Fibroblast of the aortic adventitia (primary cell): Measurements from ENCODE around the gene CTSO. TPM values are rescaled to one million over a fixed set of nuclear protein-coding genes. Genes with fewer than 3 reads are reported as not detected.
"Not testable (repeated sequence)": the region's sequence is repeated elsewhere in the genome, so short reads cannot be mapped to it uniquely, and the experiment has no call there.

ENCODE experiments used
- DNase-seq: peaks from one replicate; pipeline ENCODE4 v3.0.0-alpha.2; 2010; ENCODE audit warnings: low read depth
- H3K4me3 ChIP-seq: 2 replicates; pipeline ENCODE4 v1.5.1; 2011; ENCODE audit warnings: low read depth, mild to moderate bottlenecking, control low read depth, low read length, moderate library complexity
- total RNA-seq: library from RNA; depleted of rRNA; stranded (reverse); fragments of >200 nt; gene quantifications from 2 replicates; pipeline ENCODE4 v1.2.3, GENCODE V29; 2012; ENCODE audit warnings: low replicate concordance
- TF ChIP-seq, protein P1 (sequence below): IDR thresholded peaks from 2 replicates; pipeline ENCODE4 v1.5.1; 2011; ENCODE audit warnings: mild to moderate bottlenecking, low read length, control low read depth, inconsistent platforms; ENCODE audit not compliant: insufficient read depth

CTSO gene
- total RNA-seq, 1 donor, result 17.4 TPM

DNA sequence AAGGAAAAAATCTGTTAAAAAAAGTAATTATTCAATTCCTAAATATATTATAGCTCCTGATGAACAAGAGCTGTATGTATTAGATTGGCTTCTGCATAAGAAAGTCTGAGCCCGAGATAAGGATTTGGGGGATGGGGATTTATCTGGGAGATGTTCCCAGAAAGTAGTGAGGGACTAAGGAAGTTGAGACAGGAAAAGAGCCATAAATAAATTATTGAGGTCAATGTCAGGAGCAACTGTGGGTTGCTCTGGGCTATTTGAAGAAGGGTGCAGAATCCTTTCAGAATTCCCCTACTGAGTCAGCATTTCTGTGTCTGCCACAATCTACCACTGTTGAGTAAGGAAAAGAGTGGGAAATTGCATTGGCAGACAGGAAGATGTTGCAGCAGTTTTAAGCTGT, 53.3 kb downstream of the CTSO start:
- peak; percentile 83 for DNase-seq
- TF ChIP-seq, protein P1, sequence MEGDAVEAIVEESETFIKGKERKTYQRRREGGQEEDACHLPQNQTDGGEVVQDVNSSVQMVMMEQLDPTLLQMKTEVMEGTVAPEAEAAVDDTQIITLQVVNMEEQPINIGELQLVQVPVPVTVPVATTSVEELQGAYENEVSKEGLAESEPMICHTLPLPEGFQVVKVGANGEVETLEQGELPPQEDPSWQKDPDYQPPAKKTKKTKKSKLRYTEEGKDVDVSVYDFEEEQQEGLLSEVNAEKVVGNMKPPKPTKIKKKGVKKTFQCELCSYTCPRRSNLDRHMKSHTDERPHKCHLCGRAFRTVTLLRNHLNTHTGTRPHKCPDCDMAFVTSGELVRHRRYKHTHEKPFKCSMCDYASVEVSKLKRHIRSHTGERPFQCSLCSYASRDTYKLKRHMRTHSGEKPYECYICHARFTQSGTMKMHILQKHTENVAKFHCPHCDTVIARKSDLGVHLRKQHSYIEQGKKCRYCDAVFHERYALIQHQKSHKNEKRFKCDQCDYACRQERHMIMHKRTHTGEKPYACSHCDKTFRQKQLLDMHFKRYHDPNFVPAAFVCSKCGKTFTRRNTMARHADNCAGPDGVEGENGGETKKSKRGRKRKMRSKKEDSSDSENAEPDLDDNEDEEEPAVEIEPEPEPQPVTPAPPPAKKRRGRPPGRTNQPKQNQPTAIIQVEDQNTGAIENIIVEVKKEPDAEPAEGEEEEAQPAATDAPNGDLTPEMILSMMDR, result no peak
- no peak overlapping the region for H3K4me3 ChIP-seq

- DNase-seq, result no peak
- TF ChIP-seq, protein P1, result no peak
- H3K4me3 ChIP-seq, result no peak overlapping the region
Observed at GRCh38 chr4:155899891-155900290, 53.8 kb downstream of the CTSO start.

DNA sequence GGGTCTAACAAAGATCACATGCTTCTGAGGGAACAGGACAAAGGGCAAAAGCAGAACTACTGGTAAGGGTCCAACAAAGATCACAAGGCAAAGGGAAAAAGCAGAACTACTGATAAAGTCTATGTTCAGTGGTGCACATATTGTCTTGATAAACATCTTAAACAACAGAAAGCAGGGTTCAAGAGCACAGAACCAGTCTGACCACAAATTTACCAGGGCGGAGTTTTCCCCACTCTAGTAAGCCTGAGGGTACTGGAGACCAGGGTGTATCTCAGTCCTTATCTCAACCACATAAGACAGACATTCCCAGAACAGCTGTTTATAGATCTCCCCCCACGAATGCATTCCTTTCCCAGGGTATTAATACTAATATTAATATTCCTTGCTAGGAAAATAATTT, 55.3 kb downstream of the CTSO start:
- DNase-seq, result not testable (repeated sequence)

GRCh38 chr4:155891058-155891457, 62.6 kb downstream of the CTSO start:
- TF ChIP-seq, protein P1, result no peak
- no peak overlapping the region for H3K4me3 ChIP-seq
- DNase-seq, result peak; percentile 22

More for the DNA sequence above, 55.3 kb downstream of the CTSO start:
- not testable (repeated sequence) for H3K4me3 ChIP-seq

DNA sequence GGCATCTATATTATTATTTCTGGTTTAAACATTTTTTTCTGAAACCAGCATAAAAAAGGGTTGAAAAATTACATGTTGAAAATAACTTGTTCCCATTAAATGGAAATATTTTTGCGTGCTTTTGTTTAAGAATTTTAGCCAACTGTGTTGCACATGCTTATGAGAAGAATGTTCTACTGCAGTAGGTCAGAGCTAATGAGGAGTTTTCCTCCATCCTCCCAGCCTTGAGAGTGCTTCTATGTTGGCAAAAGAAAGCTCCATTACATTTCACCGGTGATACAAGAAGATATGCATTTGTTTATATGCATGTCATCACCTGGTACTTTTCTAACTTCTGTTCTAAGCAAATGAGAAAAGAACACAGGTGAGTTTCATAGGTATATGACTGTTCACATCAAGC, 63.7 kb downstream of the CTSO start:
- TF ChIP-seq, protein P1, result no peak
- H3K4me3 ChIP-seq, result no peak overlapping the region
- DNase-seq, result no peak

DNA sequence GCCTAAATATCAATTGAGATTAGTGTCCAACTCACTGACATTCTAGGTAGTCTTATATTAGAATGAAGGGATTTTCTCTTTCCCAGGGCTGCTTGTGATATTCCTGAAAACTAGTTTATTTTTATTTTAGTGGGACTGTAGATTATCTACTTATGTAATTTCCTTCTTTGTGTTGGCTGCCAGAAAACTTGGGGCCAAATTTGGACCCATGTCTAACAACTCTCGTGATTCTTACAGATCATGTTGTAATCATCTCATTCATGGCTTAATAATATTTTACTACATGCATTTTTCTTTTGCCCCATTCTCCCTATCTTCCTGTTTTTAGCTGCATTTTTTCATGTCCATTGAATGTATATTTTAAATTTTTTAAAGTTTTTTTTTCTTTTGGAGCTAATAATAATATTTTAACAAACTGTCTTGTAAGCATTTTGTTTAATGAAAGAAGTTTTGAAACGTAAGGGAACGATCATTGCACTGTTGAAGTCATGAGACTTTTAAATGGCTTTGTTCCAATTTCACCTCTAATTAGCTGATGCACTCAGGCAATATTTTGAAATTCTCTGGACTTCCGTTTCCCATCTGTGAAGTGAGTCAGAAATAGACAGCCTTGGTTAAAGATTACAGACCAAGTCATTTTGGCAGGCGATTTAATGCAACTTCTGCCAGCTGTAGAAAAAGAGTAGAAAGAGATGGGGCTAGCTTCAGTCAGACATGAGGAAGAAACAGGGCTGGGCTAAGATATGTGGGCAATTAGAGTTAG, 64.5 kb downstream of the CTSO start:
- DNase-seq, result peak; percentile 97
- TF ChIP-seq, protein P1, result no peak

GRCh38 chr4:155887847-155888570, 65.7 kb downstream of the CTSO start:
- no peak overlapping the region for H3K4me3 ChIP-seq
- TF ChIP-seq, protein P1, result no peak
- DNase-seq, result no peak

More for the DNA sequence above, 64.5 kb downstream of the CTSO start:
- no peak overlapping the region for H3K4me3 ChIP-seq
